SK-N-MC (cell line): ENCODE measurements around the gene MTMR2.
"Not testable (repeated sequence)": the region's sequence is repeated elsewhere in the genome, so short reads cannot be mapped to it uniquely, and the experiment has no call there.

Experiments
- DNase-seq: peaks from one replicate; pipeline ENCODE4 v3.0.0-alpha.2; 2011; ENCODE audit warnings: low read depth, low spot score
- H3K27ac ChIP-seq: fragments of 200-600 bp; sonication (generic); 2 replicates; pipeline ENCODE4 v1.5.1; 2016; ENCODE audit warnings: mixed run types
- H3K36me3 ChIP-seq: fragments of 200-600 bp; sonication (generic); 2 replicates; pipeline ENCODE4 v1.6.1; 2017; ENCODE audit warnings: antibody characterized with exemption, low read length, mixed read lengths; ENCODE audit not compliant: insufficient read depth
- H3K4me3 ChIP-seq: fragments of 200-600 bp; sonication (generic); 2 replicates; pipeline ENCODE4 v1.5.1; 2016
- H3K9ac ChIP-seq: fragments of 200-600 bp; sonication (generic); 2 replicates; pipeline ENCODE4 v1.8.0; 2017; ENCODE audit warnings: mixed run types, mixed read lengths; ENCODE audit not compliant: insufficient read length
- H3K9me3 ChIP-seq: fragments of 200-600 bp; sonication (generic); 2 replicates; pipeline ENCODE4 v1.6.1; 2017; ENCODE audit warnings: low read depth, mild to moderate bottlenecking, antibody characterized with exemption, low read length, moderate library complexity, mixed read lengths
- EZH2 ChIP-seq: fragments of 200-600 bp; sonication (generic); IDR thresholded peaks from one replicate; pipeline ENCODE4 v1.6.1; 2017; ENCODE audit warnings: antibody characterized with exemption
- FOXP2 ChIP-seq: optimal IDR thresholded peaks from 2 replicates; pipeline ENCODE3; 2011; ENCODE audit warnings: mild to moderate bottlenecking, moderate library complexity; ENCODE audit not compliant: insufficient read depth; ENCODE audit errors: extremely low read length, control extremely low read depth
- POLR2AphosphoS5 ChIP-seq: IDR thresholded peaks from 2 replicates; pipeline ENCODE4 v1.6.1; 2012; ENCODE audit warnings: mild to moderate bottlenecking, low read depth, low read length, borderline replicate concordance

MTMR2 gene

GRCh38 chr11:95886462-95886861 lies 37.4 kb downstream of the MTMR2 start:
- Histone ChIP-seq H3K4me3 (no peak overlapping the region), H3K27ac (no peak overlapping the region), H3K36me3 (peaks cover 17% of the 10 kb centered on the region), H3K9me3 (no peaks in the 10 kb centered on the region), H3K9ac (no peak overlapping the region)
- no peak for DNase-seq
- TF ChIP-seq FOXP2 = no peak
- no peak for TF ChIP-seq EZH2
- no peak for TF ChIP-seq POLR2AphosphoS5

GRCh38 chr11:95884802-95885201 lies 39.1 kb downstream of the MTMR2 start:
- Histone ChIP-seq H3K9me3 (no peaks in the 10 kb centered on the region), H3K36me3 (peaks cover 19% of the 10 kb centered on the region), H3K9ac (no peak overlapping the region), H3K4me3 (no peak overlapping the region), H3K27ac (no peak overlapping the region)
- TF ChIP-seq FOXP2 (no peak), POLR2AphosphoS5 (no peak), EZH2 (no peak)
- no peak for DNase-seq

- Histone ChIP-seq H3K9me3 (no peaks in the 10 kb centered on the region), H3K36me3 (peaks cover 19% of the 10 kb centered on the region), H3K27ac (no peak overlapping the region), H3K9ac (no peak overlapping the region), H3K4me3 (no peak overlapping the region)
- DNase-seq = no peak
- no peak for TF ChIP-seq FOXP2
Measured at GRCh38 chr11:95884376-95884775, 39.5 kb downstream of the MTMR2 start.

- peaks cover 19% of the 10 kb centered on the region for H3K36me3 ChIP-seq
- H3K4me3 ChIP-seq = no peak overlapping the region
Measured at GRCh38 chr11:95883381-95883780, 40.5 kb downstream of the MTMR2 start.

GRCh38 chr11:95877291-95877690 lies 46.6 kb downstream of the MTMR2 start:
- Histone ChIP-seq H3K36me3 (peaks cover 12% of the 10 kb centered on the region), H3K9me3 (no peaks in the 10 kb centered on the region), H3K27ac (no peak overlapping the region), H3K4me3 (no peak overlapping the region), H3K9ac (no peak overlapping the region)
- no peak for DNase-seq
- TF ChIP-seq FOXP2 (no peak), POLR2AphosphoS5 (no peak), EZH2 (no peak)

More at GRCh38 chr11:95883381-95883780, 40.5 kb downstream of the MTMR2 start:
- DNase-seq = no peak
- no peak overlapping the region for H3K27ac ChIP-seq
- TF ChIP-seq POLR2AphosphoS5 (no peak), EZH2 (no peak), FOXP2 (no peak)
- no peaks in the 10 kb centered on the region for H3K9me3 ChIP-seq
- H3K9ac ChIP-seq = no peak overlapping the region

GRCh38 chr11:95870877-95871276 lies 53.0 kb downstream of the MTMR2 start:
- not testable (repeated sequence) for H3K9ac ChIP-seq, H3K9me3 ChIP-seq, DNase-seq, H3K27ac ChIP-seq, H3K4me3 ChIP-seq, H3K36me3 ChIP-seq

- no peak overlapping the region for H3K9ac ChIP-seq
- no peak overlapping the region for H3K27ac ChIP-seq
- H3K36me3 ChIP-seq = peaks cover 12% of the 10 kb centered on the region
- H3K9me3 ChIP-seq = no peaks in the 10 kb centered on the region
- TF ChIP-seq FOXP2 (no peak), EZH2 (no peak), POLR2AphosphoS5 (no peak)
- no peak for DNase-seq
- H3K4me3 ChIP-seq = no peak overlapping the region
Measured at GRCh38 chr11:95867105-95867504, 56.8 kb downstream of the MTMR2 start.

GRCh38 chr11:95863486-95864140 lies 60.3 kb downstream of the MTMR2 start:
- Histone ChIP-seq H3K9me3 (no peaks in the 10 kb centered on the region), H3K36me3 (peaks cover 12% of the 10 kb centered on the region), H3K4me3 (no peak overlapping the region), H3K9ac (no peak overlapping the region), H3K27ac (no peak overlapping the region)
- DNase-seq = no peak
- TF ChIP-seq FOXP2 (no peak), POLR2AphosphoS5 (no peak), EZH2 (no peak)

GRCh38 chr11:95860024-95860423 lies 63.9 kb downstream of the MTMR2 start:
- not testable (repeated sequence) for H3K27ac ChIP-seq, H3K4me3 ChIP-seq, H3K9ac ChIP-seq, H3K9me3 ChIP-seq, DNase-seq
- H3K36me3 ChIP-seq = peaks cover 15% of the 10 kb centered on the region

- H3K27ac ChIP-seq, H3K9ac ChIP-seq, H3K4me3 ChIP-seq, H3K9me3 ChIP-seq, DNase-seq: not testable (repeated sequence)
- H3K36me3 ChIP-seq = peaks cover 13% of the 10 kb centered on the region
Measured at GRCh38 chr11:95854362-95854761, 69.5 kb downstream of the MTMR2 start.
